Kidney (tissue), 14 donors: Measurements from ENCODE around the gene OR51S1. TPM values are rescaled to one million over a fixed set of nuclear protein-coding genes. Genes with fewer than 3 reads are reported as not detected.
"Not testable (repeated sequence)": the region's sequence is repeated elsewhere in the genome, so short reads cannot be mapped to it uniquely, and the experiment has no call there.

Source experiments
- DNase-seq, 5 donors: peaks; one replicate each; pipeline ENCODE4 v3.0.0-alpha.2; 2013 to 2020
- FAIRE-seq: peaks from 2 replicates; lab custom pipeline; 2012; peaks lifted over from hg19 to GRCh38; lab: Jason Lieb, UNC
- H3K27ac ChIP-seq, 2 donors: one replicate each; pipeline ENCODE4 v1.7.0; 2013; ENCODE audit warnings: low read depth in 2 of 2, low read length in 2 of 2, inconsistent platforms in 1 of 2
- H3K27me3 ChIP-seq: one replicate; pipeline ENCODE4 v1.7.1; 2013; ENCODE audit warnings: low read length, inconsistent platforms; ENCODE audit not compliant: control insufficient read depth, insufficient read depth
- H3K36me3 ChIP-seq, 3 donors: one replicate each; pipeline versions ENCODE4 v1.7.0 to v1.7.1; 2013; ENCODE audit warnings: low read length in 3 of 3, control low read depth in 1 of 3, inconsistent platforms in 1 of 3; ENCODE audit not compliant: insufficient read depth in 3 of 3, control insufficient read depth in 2 of 3
- H3K4me1 ChIP-seq, 3 donors: one replicate each; pipeline versions ENCODE4 v1.7.0 to v1.7.1; 2013; ENCODE audit warnings: low read length in 3 of 3, inconsistent platforms in 1 of 3, low read depth in 1 of 3; ENCODE audit not compliant: control insufficient read depth in 2 of 3, insufficient read depth in 2 of 3
- H3K4me3 ChIP-seq, 3 donors: one replicate each; pipeline versions ENCODE4 v1.7.0 to v1.8.1; 2013; ENCODE audit warnings: low read length in 3 of 3, control low read depth in 1 of 3, inconsistent platforms in 1 of 3
- H3K9ac ChIP-seq, 3 donors: one replicate each; pipeline versions ENCODE4 v1.7.0 to v1.7.1; 2013; ENCODE audit warnings: low read length in 3 of 3, control low read depth in 1 of 3, inconsistent platforms in 1 of 3
- H3K9me3 ChIP-seq, 3 donors: one replicate each; pipeline versions ENCODE4 v1.7.0 to v1.7.1; 2013; ENCODE audit warnings: low read length in 3 of 3, control low read depth in 1 of 3, inconsistent platforms in 1 of 3; ENCODE audit not compliant: control insufficient read depth in 2 of 3, insufficient read depth in 1 of 3
- intact Hi-C: fragments of 100-400 bp; cut with DNase I; formaldehyde crosslinking; loops from one replicate; pipeline ENCODE4 v1.11.1; 2022
- polyA plus RNA-seq: library from polyadenylated mRNA; stranded (reverse); fragments of 350-450 nt; fragmentation: Illumina TruSeq; extraction: RNeasy Lipid Tissue Mini Kit (QIAGEN cat#74804); gene quantifications from one replicate; pipeline ENCODE4 v1.2.3, GENCODE V29; 2014; ENCODE audit warnings: low read depth, low replicate concordance; ENCODE audit not compliant: insufficient read depth
- total RNA-seq: library from RNA; stranded (reverse); fragmentation: NEBNext Ultra II Directional; extraction: Animal tissue kit (Norgen Biotek cat#: 25700); gene quantifications from one replicate; pipeline ENCODE4 v1.2.1, GENCODE V29; 2021
- TF ChIP-seq, protein P1 (sequence below): IDR thresholded peaks from 3 replicates; pipeline ENCODE4 v1.5.1; 2012; ENCODE audit warnings: mild to moderate bottlenecking, moderate library complexity, borderline replicate concordance; ENCODE audit not compliant: insufficient read depth; ENCODE audit errors: extremely low read depth
- donor health status: control.
- donor health status: control.
- donor health status: control.
- donor health status: control.
- donor health status: control.
- donor health status: DM: yes; HTN: yes; CAD: no.
- donor health status: Normal renal cell carcinoma (clear cell type).

The OR51S1 gene
- total and polyA plus RNA-seq, 2 donors from 2014 or later: not detected

DNA sequence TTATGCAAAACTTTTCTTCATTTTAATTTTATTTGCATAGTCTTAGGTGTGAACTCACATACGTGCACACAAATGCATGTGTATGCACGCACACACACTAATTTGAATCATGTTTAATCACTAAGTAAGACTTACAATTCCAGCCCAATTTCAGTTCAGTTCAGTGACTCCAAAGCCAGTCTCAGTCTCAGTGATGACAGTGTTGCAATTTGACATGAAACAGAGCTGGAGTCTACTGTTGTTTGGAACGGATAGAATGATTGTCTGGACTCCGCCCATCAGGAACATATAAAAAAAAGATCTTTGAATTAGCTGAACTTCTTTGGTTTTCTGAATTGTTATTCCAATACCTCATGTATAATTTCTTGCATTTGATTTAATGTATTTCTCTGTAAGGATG, 14.9 kb upstream of the OR51S1 start:
- Histone ChIP-seq H3K27ac (no peak overlapping the region), H3K4me3 (no peak overlapping the region), H3K9ac (no peak overlapping the region), H3K9me3 (no peaks in the 10 kb centered on the region), H3K36me3 (no peaks in the 10 kb centered on the region), H3K4me1 (no peaks in the 10 kb centered on the region), H3K27me3 (no peaks in the 10 kb centered on the region)
- TF ChIP-seq, protein P1, sequence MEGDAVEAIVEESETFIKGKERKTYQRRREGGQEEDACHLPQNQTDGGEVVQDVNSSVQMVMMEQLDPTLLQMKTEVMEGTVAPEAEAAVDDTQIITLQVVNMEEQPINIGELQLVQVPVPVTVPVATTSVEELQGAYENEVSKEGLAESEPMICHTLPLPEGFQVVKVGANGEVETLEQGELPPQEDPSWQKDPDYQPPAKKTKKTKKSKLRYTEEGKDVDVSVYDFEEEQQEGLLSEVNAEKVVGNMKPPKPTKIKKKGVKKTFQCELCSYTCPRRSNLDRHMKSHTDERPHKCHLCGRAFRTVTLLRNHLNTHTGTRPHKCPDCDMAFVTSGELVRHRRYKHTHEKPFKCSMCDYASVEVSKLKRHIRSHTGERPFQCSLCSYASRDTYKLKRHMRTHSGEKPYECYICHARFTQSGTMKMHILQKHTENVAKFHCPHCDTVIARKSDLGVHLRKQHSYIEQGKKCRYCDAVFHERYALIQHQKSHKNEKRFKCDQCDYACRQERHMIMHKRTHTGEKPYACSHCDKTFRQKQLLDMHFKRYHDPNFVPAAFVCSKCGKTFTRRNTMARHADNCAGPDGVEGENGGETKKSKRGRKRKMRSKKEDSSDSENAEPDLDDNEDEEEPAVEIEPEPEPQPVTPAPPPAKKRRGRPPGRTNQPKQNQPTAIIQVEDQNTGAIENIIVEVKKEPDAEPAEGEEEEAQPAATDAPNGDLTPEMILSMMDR: no peak
- no peak for FAIRE-seq
- DNase-seq: no peak
- intact Hi-C loops: no loop called here

DNA sequence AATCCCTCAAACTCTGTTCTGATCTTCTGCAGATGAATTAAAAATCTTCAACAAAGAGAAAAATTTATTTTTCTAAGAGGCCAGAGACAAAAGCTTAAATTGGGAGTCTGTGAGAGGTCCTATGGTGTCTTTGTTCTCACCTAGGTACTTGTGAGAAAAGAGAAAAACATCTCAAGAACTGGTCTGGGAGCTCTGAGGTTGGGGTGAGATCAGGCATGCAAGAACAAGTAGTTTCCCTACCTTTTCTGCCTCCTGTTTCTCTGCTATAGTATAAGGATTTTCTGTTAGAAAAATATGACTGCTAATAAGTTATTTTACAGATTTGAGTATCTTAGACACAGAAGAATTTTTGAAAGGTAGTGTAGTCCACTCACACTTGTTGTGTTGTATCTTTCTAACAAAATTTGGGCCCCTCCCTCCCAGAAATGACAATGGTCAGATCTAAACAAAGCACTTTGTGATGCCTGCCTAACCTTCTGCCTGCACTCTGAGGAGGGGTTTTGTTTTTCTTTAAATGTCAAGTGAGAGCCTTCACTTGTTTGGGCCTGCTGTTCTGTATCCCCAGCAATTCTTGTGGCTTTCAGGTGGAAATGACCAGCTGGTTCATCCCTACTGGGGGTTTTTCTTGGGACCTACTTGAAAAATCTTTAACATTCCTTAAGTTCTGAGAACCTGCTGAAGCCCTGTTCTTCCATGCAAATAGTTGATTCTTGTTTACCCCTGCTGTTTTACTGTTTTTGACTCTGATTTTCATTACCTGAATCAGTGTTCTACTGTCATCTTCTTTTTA, 13.6 kb upstream of the OR51S1 start:
- Histone ChIP-seq H3K36me3 (no peaks in the 10 kb centered on the region), H3K4me3 (no peak overlapping the region), H3K9me3 (no peaks in the 10 kb centered on the region), H3K4me1 (no peaks in the 10 kb centered on the region), H3K27me3 (no peaks in the 10 kb centered on the region), H3K9ac (no peak overlapping the region), H3K27ac (no peak overlapping the region)
- no peak for DNase-seq
- TF ChIP-seq, protein P1: no peak
- no peak for FAIRE-seq
- intact Hi-C loops: no loop called here

DNA sequence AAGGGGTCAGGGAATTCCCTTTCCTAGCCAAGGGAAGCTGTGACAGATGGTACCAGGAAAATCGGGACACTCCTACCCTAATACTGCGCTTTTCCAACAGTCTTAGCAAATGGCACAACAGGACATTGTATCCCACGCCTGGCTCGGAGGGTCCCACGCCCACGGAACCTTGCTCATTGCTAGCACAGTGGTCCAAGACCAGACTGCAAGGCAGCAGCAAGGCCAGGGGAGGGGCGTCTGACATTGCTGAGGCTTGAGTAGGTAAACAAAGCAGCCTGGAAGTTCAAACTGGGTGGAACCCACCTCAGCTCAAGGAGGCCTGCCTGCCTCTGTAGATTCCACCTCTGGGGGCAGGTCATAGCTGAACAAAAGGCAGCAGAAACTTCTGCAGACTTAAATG, 5.3 kb upstream of the OR51S1 start:
- H3K9me3 ChIP-seq, H3K27ac ChIP-seq, H3K4me1 ChIP-seq, H3K9ac ChIP-seq, FAIRE-seq, H3K4me3 ChIP-seq, DNase-seq, H3K36me3 ChIP-seq, intact Hi-C loops, H3K27me3 ChIP-seq: not testable (repeated sequence)

DNA sequence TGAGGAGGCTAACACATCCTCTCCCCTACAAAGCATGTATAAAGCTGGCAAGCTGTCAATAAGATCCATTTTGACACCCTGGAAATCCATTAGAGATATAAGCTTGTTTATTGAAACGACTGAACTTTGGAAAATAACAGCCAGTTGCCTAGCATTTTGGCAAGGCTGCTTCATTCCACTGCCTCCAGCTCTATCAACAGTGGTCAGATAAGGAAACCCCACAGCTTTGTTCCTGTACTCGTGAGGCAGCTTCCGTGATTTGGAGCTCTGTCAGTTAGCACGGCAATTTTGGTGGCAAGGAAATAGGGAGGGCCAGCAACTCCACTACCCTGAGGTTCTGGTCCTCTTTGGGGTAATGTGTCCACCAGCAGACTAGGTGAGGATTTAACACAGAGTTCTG, 2.0 kb upstream of the OR51S1 start:
- H3K27ac ChIP-seq: no peak overlapping the region
- intact Hi-C loops: no loop called here
- no peak overlapping the region for H3K9ac ChIP-seq
- DNase-seq: peak in 1 of 5 donors; percentile 5
- no peak for FAIRE-seq
- TF ChIP-seq, protein P1: no peak
- H3K36me3 ChIP-seq: no peaks in the 10 kb centered on the region
- H3K27me3 ChIP-seq: no peaks in the 10 kb centered on the region
- H3K4me1 ChIP-seq: no peaks in the 10 kb centered on the region
- H3K4me3 ChIP-seq: no peak overlapping the region
- H3K9me3 ChIP-seq: no peaks in the 10 kb centered on the region
